SJCRH30 (cell line): ENCODE results near the gene SYT13. TPM values are rescaled to one million over a fixed set of nuclear protein-coding genes. Genes with fewer than 3 reads are reported as not detected.

Source experiments
- DNase-seq, 2 experiments: peaks; one replicate each; pipeline ENCODE4 v3.0.0-alpha.2; 2015 to 2020
- H3K27ac ChIP-seq: fragments of 250-450 bp; sonication (Bioruptor Pico); 2 replicates; pipeline ENCODE4 v1.5.1; 2020; ENCODE audit warnings: mild to moderate bottlenecking, moderate library complexity
- H3K27me3 ChIP-seq: fragments of 250-450 bp; sonication (Bioruptor Pico); 2 replicates; pipeline ENCODE4 v1.5.1; 2020; ENCODE audit warnings: mild to moderate bottlenecking, moderate library complexity
- H3K36me3 ChIP-seq: fragments of 250-450 bp; sonication (Bioruptor Pico); 2 replicates; pipeline ENCODE4 v1.5.1; 2020; ENCODE audit warnings: mild to moderate bottlenecking, moderate library complexity
- H3K4me1 ChIP-seq: fragments of 250-450 bp; sonication (Bioruptor Pico); 2 replicates; pipeline ENCODE4 v1.5.1; 2020; ENCODE audit warnings: mild to moderate bottlenecking, moderate library complexity
- H3K4me3 ChIP-seq: fragments of 250-450 bp; sonication (Bioruptor Pico); 2 replicates; pipeline ENCODE4 v1.5.1; 2020; ENCODE audit warnings: mild to moderate bottlenecking, moderate library complexity
- H3K9me3 ChIP-seq: fragments of 250-450 bp; sonication (Bioruptor Pico); replicated peaks from 2 replicates; pipeline ENCODE4 v1.5.1; 2020; ENCODE audit warnings: mild to moderate bottlenecking, moderate library complexity
- total RNA-seq: library from RNA; depleted of rRNA; stranded (reverse); fragments of >200 nt; shearing (Covaris generic); gene quantifications from 2 replicates; pipeline ENCODE4 v1.2.3, GENCODE V29; 2014

Gene SYT13
- total RNA-seq, 1 experiment from 2014 or later = not detected

- Histone ChIP-seq H3K4me1 (no peaks in the 10 kb centered on the region), H3K4me3 (no peak overlapping the region), H3K27me3 (peaks cover 21% of the 10 kb centered on the region; the same call in 1 of the 2 replicates), H3K27ac (no peak overlapping the region), H3K36me3 (no peaks in the 10 kb centered on the region), H3K9me3 (no peaks in the 10 kb centered on the region)
- DNase-seq = no peak
Measured at GRCh38 chr11:45321031-45321595, 35.0 kb upstream of the SYT13 start.

- Histone ChIP-seq H3K36me3 (no peaks in the 10 kb centered on the region), H3K9me3 (no peaks in the 10 kb centered on the region), H3K27ac (no peak overlapping the region), H3K4me1 (no peaks in the 10 kb centered on the region), H3K4me3 (no peak overlapping the region), H3K27me3 (peaks cover 24% of the 10 kb centered on the region; the same call in 1 of the 2 replicates)
- no peak for DNase-seq
Measured at GRCh38 chr11:45320371-45320770, 34.2 kb upstream of the SYT13 start.

- H3K36me3 ChIP-seq = no peaks in the 10 kb centered on the region
- no peaks in the 10 kb centered on the region for H3K9me3 ChIP-seq
- no peak overlapping the region for H3K27ac ChIP-seq
- H3K4me3 ChIP-seq = no peak overlapping the region
- no peak for DNase-seq
- peaks cover 29% of the 10 kb centered on the region; the same call in 1 of the 2 replicates for H3K27me3 ChIP-seq
- no peaks in the 10 kb centered on the region for H3K4me1 ChIP-seq
Measured at GRCh38 chr11:45319077-45319476, 32.9 kb upstream of the SYT13 start.

GRCh38 chr11:45318516-45318915 lies 32.4 kb upstream of the SYT13 start:
- peaks cover 25% of the 10 kb centered on the region; the same call in 1 of the 2 replicates for H3K27me3 ChIP-seq
- no peaks in the 10 kb centered on the region for H3K36me3 ChIP-seq
- no peak overlapping the region for H3K4me3 ChIP-seq
- H3K27ac ChIP-seq = no peak overlapping the region
- H3K4me1 ChIP-seq = no peaks in the 10 kb centered on the region
- DNase-seq = no peak
- H3K9me3 ChIP-seq = no peaks in the 10 kb centered on the region

- no peaks in the 10 kb centered on the region for H3K4me1 ChIP-seq
- DNase-seq = no peak
- H3K9me3 ChIP-seq = no peaks in the 10 kb centered on the region
- H3K27ac ChIP-seq = no peak overlapping the region
- H3K4me3 ChIP-seq = no peak overlapping the region
- no peaks in the 10 kb centered on the region for H3K36me3 ChIP-seq
- H3K27me3 ChIP-seq = peaks cover 22% of the 10 kb centered on the region; the same call in 1 of the 2 replicates
Measured at GRCh38 chr11:45316258-45316657, 30.1 kb upstream of the SYT13 start.

DNA sequence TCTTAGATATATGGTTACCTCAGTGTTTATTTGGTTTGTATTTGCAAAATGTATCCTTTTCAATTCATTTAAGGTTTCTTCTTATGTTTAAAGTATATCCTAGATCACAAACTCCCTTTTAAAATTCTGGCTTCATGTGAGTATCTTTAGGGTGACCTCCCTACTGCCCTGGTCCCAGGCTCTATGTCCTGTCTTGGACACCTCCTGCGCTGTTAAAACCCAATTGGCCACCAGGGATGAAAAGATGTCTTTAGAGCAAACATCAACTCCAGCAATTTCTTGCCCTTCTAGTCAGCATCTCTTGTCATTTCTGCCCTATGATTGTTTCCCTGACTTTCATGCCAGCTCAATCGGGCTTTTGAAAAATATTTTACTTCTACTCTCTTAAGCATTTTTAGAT lies 28.8 kb upstream of the SYT13 start:
- Histone ChIP-seq H3K27me3 (peaks cover 14% of the 10 kb centered on the region; the same call in 1 of the 2 replicates), H3K9me3 (no peaks in the 10 kb centered on the region), H3K4me1 (no peaks in the 10 kb centered on the region), H3K27ac (no peak overlapping the region), H3K4me3 (no peak overlapping the region), H3K36me3 (no peaks in the 10 kb centered on the region)
- no peak for DNase-seq

DNA sequence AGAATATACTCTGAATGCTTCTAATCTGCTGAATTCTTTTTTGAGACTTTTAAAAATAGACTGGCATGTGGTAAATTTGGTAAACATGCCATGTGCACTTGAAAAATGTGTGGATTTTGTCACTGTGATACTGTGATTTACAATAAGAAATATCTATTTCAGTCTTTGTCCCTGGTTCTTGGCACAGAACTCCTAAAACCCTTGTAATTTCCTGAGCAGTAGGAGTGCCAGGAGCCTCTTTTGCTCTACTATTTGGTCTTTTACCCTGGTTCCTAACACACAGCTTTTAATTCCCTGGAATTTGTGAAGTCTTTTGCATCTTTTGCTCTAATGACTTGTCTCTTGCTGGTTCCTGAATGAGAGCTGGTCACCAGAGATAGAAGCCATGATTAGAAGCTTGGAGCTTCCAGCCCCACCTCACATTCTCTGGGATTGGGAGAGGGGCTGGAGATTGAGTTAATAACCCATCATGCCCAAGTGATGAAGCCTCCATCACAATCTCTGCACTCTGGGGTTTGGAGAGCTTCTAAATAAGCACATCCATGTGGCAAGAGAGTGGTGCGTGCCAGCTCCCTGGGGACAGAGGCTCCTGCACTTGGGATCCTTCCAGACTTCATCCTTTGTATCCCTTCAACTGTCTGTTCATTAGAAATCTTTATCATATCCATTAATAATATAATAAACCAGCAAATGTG lies 27.2 kb upstream of the SYT13 start:
- no peak overlapping the region for H3K27ac ChIP-seq
- DNase-seq = no peak
- no peak overlapping the region for H3K4me3 ChIP-seq
- no peaks in the 10 kb centered on the region for H3K9me3 ChIP-seq
- no peaks in the 10 kb centered on the region for H3K4me1 ChIP-seq
- no peaks in the 10 kb centered on the region for H3K36me3 ChIP-seq
- H3K27me3 ChIP-seq = 0 out of 2 replicates have a peak, but pooled peaks cover 20% of the 10 kb centered on the region

DNA sequence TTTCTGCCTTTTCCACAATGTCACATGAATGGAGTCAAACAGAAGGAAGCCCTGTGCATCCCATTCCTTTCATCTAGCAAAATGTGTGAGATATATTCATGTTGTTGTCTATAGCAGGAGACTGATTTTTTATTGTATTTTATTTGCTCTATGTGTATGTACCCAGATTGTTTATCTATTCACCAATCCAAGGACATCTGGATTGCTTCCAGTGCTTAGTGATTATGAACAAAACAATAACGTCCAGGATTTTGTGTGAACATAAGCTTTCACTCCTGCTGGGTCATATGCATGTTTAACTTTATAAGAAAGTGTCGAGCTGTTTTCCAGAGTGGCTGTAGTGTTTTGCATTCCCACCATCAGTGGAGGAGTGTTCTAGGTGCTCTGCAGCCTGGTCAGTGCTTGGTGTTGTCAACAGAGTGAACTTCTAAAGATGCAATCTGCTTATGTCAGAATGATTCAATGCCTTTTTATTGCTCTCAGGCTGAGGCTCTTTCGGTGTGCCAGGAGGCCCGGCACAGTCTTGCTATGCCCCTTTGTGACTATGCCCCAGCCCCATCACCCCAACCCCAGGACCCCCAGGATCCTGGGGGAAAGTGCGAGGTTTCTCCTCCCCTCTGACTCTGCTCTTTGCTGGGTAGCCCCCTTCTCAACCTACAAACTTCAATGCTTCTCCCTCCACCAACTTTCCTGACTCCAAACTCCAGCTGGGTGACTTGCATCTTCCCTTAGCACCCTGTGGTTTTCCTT lies 19.9 kb upstream of the SYT13 start:
- Histone ChIP-seq H3K4me1 (no peaks in the 10 kb centered on the region), H3K4me3 (no peak overlapping the region), H3K9me3 (no peaks in the 10 kb centered on the region), H3K27ac (no peak overlapping the region), H3K36me3 (no peaks in the 10 kb centered on the region), H3K27me3 (peaks cover 28% of the 10 kb centered on the region)
- no peak for DNase-seq

GRCh38 chr11:45304992-45305335 lies 18.8 kb upstream of the SYT13 start:
- Histone ChIP-seq H3K4me1 (no peaks in the 10 kb centered on the region), H3K36me3 (no peaks in the 10 kb centered on the region), H3K27ac (no peak overlapping the region), H3K4me3 (no peak overlapping the region), H3K27me3 (peaks cover 28% of the 10 kb centered on the region), H3K9me3 (no peaks in the 10 kb centered on the region)
- no peak for DNase-seq

DNA sequence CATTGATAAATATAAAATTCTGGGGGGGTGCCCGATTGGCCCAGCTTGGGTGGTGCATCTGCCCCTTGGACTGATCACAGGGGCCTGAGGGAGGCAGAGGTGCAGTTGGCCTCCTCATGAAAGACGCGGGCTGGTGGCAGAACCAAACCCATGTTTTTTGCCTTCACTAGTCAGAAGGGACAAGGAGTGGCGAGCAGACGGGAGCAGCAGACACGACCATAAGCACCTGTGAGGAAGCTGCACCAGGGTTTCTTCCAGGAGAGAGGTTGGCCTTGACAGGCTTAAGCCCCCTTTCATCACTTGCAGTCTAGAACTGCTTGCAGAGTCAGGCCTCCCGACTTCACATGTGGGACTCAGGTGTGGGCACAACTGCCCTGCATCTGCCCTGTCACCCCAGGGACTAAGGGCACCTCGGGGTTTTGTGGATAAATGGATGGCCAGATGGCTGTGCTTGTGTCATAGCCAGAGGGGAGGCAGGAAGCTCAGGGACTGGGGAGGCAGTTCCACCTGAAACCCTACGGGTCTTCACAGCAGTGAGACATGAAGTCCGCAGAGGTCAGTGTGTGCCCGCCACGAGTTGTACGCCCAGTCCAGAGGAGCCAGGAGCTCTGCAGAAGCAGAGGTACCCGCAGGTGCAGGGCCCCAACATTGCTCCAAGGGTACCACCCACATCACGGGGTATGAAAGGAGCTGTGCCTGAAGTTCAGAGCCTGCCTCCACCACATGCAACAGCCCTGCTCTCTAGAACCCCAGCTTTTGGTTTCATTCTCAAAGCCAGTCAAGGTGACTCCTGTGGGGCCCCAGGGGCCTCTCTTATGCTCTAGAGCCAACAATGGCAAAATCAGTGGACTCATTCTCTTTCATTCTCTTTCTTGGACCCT lies 18.2 kb upstream of the SYT13 start:
- H3K36me3 ChIP-seq = no peaks in the 10 kb centered on the region
- DNase-seq = no peak
- no peaks in the 10 kb centered on the region for H3K9me3 ChIP-seq
- no peak overlapping the region for H3K4me3 ChIP-seq
- H3K27ac ChIP-seq = no peak overlapping the region
- H3K4me1 ChIP-seq = no peaks in the 10 kb centered on the region
- H3K27me3 ChIP-seq = peaks cover 28% of the 10 kb centered on the region

DNA sequence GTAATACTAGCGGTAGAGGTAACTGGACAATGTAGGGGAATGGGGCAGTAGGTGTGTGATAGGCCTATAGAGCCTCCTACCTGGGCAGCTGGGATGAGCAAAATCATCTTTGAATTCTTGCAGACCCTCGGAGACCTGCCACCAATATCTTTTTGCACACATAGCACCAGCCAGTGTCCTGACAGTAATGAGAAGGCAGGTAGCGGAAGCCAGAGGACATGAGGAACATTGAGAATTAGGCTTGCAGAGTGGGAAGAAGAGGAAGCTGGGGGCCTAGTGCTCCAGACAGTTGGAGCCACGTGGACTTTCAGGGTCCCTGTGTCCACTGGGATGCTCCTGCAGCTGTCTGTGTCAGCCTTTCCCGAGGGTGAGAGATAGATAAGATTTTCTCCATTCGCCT lies 17.2 kb upstream of the SYT13 start:
- DNase-seq = no peak
- H3K27ac ChIP-seq = no peak overlapping the region
- no peaks in the 10 kb centered on the region for H3K4me1 ChIP-seq
- no peaks in the 10 kb centered on the region for H3K36me3 ChIP-seq
- H3K9me3 ChIP-seq = no peaks in the 10 kb centered on the region
- H3K27me3 ChIP-seq = peaks cover 23% of the 10 kb centered on the region
- H3K4me3 ChIP-seq = no peak overlapping the region

DNA sequence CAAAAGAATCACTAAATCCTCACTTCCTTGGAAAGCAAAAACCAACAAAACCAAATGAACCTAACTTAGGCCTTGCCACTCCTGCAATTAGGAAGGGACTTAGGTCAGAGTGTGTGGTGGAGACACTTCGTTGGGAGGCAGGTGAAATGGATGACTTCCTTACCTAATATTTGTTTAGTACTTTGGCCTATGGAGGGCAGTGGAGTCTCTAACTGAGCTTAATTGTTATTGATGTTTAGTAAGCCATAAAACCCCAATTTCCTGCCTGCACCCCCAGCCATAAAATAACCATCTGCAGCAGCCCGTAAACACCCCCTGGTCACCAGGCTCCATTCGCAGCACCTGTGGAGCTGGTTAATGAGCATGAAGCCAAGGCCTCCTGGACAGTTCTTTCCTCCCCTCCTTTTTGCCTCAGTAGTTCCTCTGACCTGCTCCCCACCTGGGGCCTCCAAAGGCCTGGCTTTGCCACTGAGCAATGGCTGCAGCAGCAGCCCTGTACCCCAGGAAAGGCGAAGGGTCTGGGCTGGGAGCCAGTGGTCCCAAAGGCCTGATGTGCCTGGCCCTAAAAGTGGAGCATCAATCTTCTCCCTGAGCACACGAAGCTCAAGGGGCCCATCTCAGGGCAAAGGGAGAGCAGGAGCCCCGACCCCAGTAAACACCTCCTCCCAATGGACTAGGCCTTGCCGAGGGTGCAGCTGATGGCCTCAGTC lies 15.6 kb upstream of the SYT13 start:
- Histone ChIP-seq H3K4me1 (no peaks in the 10 kb centered on the region), H3K27ac (no peak overlapping the region), H3K36me3 (no peaks in the 10 kb centered on the region), H3K9me3 (no peaks in the 10 kb centered on the region), H3K4me3 (no peak overlapping the region), H3K27me3 (peaks cover 23% of the 10 kb centered on the region)
- no peak for DNase-seq

DNA sequence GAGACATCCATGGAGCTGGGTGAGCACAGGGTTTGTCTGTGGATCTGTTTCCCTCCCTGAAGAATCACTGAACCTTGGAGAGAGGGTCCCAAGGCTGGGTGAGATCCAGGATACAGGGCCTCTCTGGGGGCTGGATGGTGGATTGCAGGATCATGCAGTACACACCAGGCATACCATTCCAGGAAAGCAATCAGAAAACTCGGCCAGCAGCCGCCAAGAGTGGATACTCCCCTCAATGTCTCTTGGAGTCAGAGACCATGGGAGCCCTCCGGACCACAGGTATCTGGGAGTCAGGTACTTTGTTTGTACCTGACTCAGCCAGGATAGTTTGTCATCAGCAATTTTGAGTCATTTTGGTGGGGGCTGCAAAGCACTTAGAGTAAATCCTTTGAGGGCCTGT lies 14.6 kb upstream of the SYT13 start:
- no peak overlapping the region for H3K27ac ChIP-seq
- no peaks in the 10 kb centered on the region for H3K4me1 ChIP-seq
- peaks cover 23% of the 10 kb centered on the region for H3K27me3 ChIP-seq
- H3K36me3 ChIP-seq = no peaks in the 10 kb centered on the region
- no peak for DNase-seq
- no peaks in the 10 kb centered on the region for H3K9me3 ChIP-seq
- no peak overlapping the region for H3K4me3 ChIP-seq

- H3K4me3 ChIP-seq = no peak overlapping the region
- H3K36me3 ChIP-seq = no peaks in the 10 kb centered on the region
- no peak overlapping the region for H3K27ac ChIP-seq
- H3K9me3 ChIP-seq = no peaks in the 10 kb centered on the region
- no peaks in the 10 kb centered on the region for H3K4me1 ChIP-seq
- DNase-seq = no peak
- peaks cover 18% of the 10 kb centered on the region for H3K27me3 ChIP-seq
Measured at GRCh38 chr11:45298718-45299117, 12.6 kb upstream of the SYT13 start.
